Measurements from ENCODE around the gene FBL.
"Not testable (repeated sequence)": the region's sequence is repeated elsewhere in the genome, so short reads cannot be mapped to it uniquely, and the experiment has no call there.

DNA sequence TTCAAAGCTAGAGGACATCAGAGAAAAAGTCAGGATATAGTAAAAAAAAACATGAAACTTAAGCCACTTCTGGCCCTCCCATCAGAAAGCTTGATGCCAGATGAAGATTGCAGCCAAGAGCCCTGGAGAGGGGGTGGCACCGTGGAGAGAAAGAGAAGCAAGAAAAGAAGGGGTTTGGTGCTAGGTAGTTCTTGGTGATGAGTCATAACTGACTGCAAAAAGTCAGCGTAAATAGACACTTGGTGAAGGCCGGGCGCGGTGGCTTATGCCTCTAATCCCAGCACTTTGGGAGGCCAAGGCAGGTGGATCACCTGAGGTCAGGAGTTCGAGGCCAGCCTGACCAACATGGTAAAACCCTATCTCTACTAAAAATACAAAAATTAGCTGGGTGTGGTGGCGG is 37.5 kb downstream of the FBL start:
- TF ChIP-seq, protein P1, sequence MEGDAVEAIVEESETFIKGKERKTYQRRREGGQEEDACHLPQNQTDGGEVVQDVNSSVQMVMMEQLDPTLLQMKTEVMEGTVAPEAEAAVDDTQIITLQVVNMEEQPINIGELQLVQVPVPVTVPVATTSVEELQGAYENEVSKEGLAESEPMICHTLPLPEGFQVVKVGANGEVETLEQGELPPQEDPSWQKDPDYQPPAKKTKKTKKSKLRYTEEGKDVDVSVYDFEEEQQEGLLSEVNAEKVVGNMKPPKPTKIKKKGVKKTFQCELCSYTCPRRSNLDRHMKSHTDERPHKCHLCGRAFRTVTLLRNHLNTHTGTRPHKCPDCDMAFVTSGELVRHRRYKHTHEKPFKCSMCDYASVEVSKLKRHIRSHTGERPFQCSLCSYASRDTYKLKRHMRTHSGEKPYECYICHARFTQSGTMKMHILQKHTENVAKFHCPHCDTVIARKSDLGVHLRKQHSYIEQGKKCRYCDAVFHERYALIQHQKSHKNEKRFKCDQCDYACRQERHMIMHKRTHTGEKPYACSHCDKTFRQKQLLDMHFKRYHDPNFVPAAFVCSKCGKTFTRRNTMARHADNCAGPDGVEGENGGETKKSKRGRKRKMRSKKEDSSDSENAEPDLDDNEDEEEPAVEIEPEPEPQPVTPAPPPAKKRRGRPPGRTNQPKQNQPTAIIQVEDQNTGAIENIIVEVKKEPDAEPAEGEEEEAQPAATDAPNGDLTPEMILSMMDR (conservative IDR thresholded peaks at IDR 0.05; ENCODE audit: low read length) = not testable (repeated sequence)
- TF ChIP-seq EZH2phosphoT487 (IDR thresholded peaks at IDR 0.05; ENCODE audit: borderline replicate concordance) = not testable (repeated sequence)
